HL-60 (cell line): Measurements from ENCODE around the gene B3GAT2.

Experiments
- POLR2AphosphoS5 ChIP-seq: IDR thresholded peaks from 2 replicates; pipeline ENCODE4 v1.6.1; 2012; ENCODE audit warnings: low read depth
- TF ChIP-seq, protein P1 (sequence below): IDR thresholded peaks from one replicate; pipeline ENCODE4 v1.5.1; 2011; ENCODE audit warnings: low read length, control low read depth, inconsistent platforms; ENCODE audit not compliant: insufficient read depth

DNA sequence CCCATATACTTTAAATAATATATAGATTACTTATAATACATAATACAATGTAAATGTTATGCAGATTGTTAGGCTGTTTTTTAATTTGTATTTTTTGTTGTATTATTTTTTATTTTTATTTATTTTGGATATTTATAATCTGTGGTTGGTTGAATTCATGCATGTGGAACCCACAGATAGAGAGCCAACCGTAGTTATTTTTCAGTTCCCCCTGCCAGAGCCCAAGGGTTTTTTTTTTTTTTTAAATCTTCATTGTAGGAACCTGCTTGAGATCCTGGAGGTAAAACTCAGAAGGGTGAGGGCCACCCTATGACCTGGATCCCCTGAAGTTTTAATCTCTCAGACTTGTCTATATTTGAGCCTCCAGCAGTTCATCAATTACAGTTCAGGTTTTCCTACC is 133.2 kb downstream of the B3GAT2 start:
- TF ChIP-seq, protein P1, sequence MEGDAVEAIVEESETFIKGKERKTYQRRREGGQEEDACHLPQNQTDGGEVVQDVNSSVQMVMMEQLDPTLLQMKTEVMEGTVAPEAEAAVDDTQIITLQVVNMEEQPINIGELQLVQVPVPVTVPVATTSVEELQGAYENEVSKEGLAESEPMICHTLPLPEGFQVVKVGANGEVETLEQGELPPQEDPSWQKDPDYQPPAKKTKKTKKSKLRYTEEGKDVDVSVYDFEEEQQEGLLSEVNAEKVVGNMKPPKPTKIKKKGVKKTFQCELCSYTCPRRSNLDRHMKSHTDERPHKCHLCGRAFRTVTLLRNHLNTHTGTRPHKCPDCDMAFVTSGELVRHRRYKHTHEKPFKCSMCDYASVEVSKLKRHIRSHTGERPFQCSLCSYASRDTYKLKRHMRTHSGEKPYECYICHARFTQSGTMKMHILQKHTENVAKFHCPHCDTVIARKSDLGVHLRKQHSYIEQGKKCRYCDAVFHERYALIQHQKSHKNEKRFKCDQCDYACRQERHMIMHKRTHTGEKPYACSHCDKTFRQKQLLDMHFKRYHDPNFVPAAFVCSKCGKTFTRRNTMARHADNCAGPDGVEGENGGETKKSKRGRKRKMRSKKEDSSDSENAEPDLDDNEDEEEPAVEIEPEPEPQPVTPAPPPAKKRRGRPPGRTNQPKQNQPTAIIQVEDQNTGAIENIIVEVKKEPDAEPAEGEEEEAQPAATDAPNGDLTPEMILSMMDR = no peak
- TF ChIP-seq POLR2AphosphoS5 = no peak
